H4 (cell line): ENCODE data around the gene SFXN2. TPM values are rescaled to one million over a fixed set of nuclear protein-coding genes. Genes with fewer than 3 reads are reported as not detected.
"Not testable (repeated sequence)": the region's sequence is repeated elsewhere in the genome, so short reads cannot be mapped to it uniquely, and the experiment has no call there.

ENCODE experiments used
- DNase-seq: peaks from one replicate; pipeline ENCODE4 v3.0.0-alpha.2; 2015; ENCODE audit warnings: low spot score
- total RNA-seq: library from RNA; depleted of rRNA; stranded (reverse); fragments of >200 nt; shearing (Covaris generic); gene quantifications from 2 replicates; pipeline ENCODE4 v1.2.3, GENCODE V29; 2014; rRNA removed

Gene SFXN2
- total RNA-seq, result 2.5 and 3.3 TPM in 2 replicates

- no peak for DNase-seq
These were observed at the start of gene SFXN2 for GRCh38 chr10:102714621-102715455. TSS of gene SFXN2 (plus strand) at chr10:102714636. CDS start at chr10:102726637, 12,001 bp downstream.

GRCh38 chr10:102665904-102666509 lies 48.4 kb upstream of the SFXN2 start:
- no peak for DNase-seq

- not testable (repeated sequence) for DNase-seq
These were observed 47.0 kb upstream of the SFXN2 start for GRCh38 chr10:102667411-102667810.

GRCh38 chr10:102668326-102669107 lies 45.9 kb upstream of the SFXN2 start:
- DNase-seq, result no peak

- DNase-seq, result peak; percentile 45
These were observed 45.0 kb upstream of the SFXN2 start for GRCh38 chr10:102669206-102670064.

- no peak for DNase-seq
These were observed 44.3 kb upstream of the SFXN2 start for GRCh38 chr10:102670065-102670670.

- no peak for DNase-seq
These were observed 43.5 kb upstream of the SFXN2 start for GRCh38 chr10:102670871-102671434.

- DNase-seq, result no peak
These were observed 41.1 kb upstream of the SFXN2 start for GRCh38 chr10:102673236-102673818.

GRCh38 chr10:102673819-102674511 lies 40.5 kb upstream of the SFXN2 start:
- no peak for DNase-seq

- no peak for DNase-seq
These were observed 39.9 kb upstream of the SFXN2 start for GRCh38 chr10:102674566-102674965.

- DNase-seq, result no peak
These were observed 39.3 kb upstream of the SFXN2 start for GRCh38 chr10:102675011-102675665.

GRCh38 chr10:102675666-102676533 lies 38.5 kb upstream of the SFXN2 start:
- peak; percentile 78 for DNase-seq

- DNase-seq, result no peak
These were observed 37.7 kb upstream of the SFXN2 start for GRCh38 chr10:102676534-102677315.

GRCh38 chr10:102677331-102678067 lies 36.9 kb upstream of the SFXN2 start:
- DNase-seq, result no peak

- no peak for DNase-seq
These were observed 36.4 kb upstream of the SFXN2 start for GRCh38 chr10:102678068-102678400.

- DNase-seq, result no peak
These were observed 35.6 kb upstream of the SFXN2 start for GRCh38 chr10:102678842-102679289.

GRCh38 chr10:102679596-102679995 lies 34.8 kb upstream of the SFXN2 start:
- DNase-seq, result no peak
